HG02571 (cell line): Measurements from ENCODE around the gene PAN2.
"Not testable (repeated sequence)": the region's sequence is repeated elsewhere in the genome, so short reads cannot be mapped to it uniquely, and the experiment has no call there.

Experiments
- ATAC-seq: cut with Tn5 transposase; IDR thresholded peaks from one replicate; pipeline ENCODE4 v1.9.1; 2021; ENCODE audit warnings: mild to moderate bottlenecking, moderate library complexity; ENCODE audit not compliant: unreplicated experiment

Gene PAN2

GRCh38 chr12:56333679-56334489, at the start of gene PAN2:
TSS of gene PAN2 (minus strand) at chr12:56334000. CDS start at chr12:56333094, 906 bp downstream.
- ATAC-seq = peak; percentile 96

- ATAC-seq = no peak
These were observed 48.8 kb upstream of the PAN2 start for GRCh38 chr12:56382611-56383010.

GRCh38 chr12:56377989-56378316, 44.2 kb upstream of the PAN2 start:
- ATAC-seq = no peak

- ATAC-seq = no peak
These were observed 43.6 kb upstream of the PAN2 start for GRCh38 chr12:56377310-56377988.

GRCh38 chr12:56375598-56376434, 42.0 kb upstream of the PAN2 start:
- no peak for ATAC-seq

GRCh38 chr12:56374726-56375597, 41.2 kb upstream of the PAN2 start:
- ATAC-seq = no peak

GRCh38 chr12:56373515-56373914, 39.7 kb upstream of the PAN2 start:
- ATAC-seq = no peak

- no peak for ATAC-seq
These were observed 33.1 kb upstream of the PAN2 start for GRCh38 chr12:56366948-56367347.

- ATAC-seq = no peak
These were observed 28.6 kb upstream of the PAN2 start, which contains the start of gene APOF for GRCh38 chr12:56362130-56363059. TSS of gene APOF (minus strand) at chr12:56362857. CDS start at chr12:56362745, 112 bp downstream.

- ATAC-seq = no peak
These were observed 27.8 kb upstream of the PAN2 start for GRCh38 chr12:56361487-56362129.

GRCh38 chr12:56359851-56360767, 26.3 kb upstream of the PAN2 start, which contains the start of gene STAT2:
TSS of gene STAT2 (minus strand) at chr12:56360107. CDS start at chr12:56356571, 3,536 bp downstream.
- peak; percentile 93 for ATAC-seq

GRCh38 chr12:56358836-56359532, 25.2 kb upstream of the PAN2 start:
- no peak for ATAC-seq

GRCh38 chr12:56351325-56351724, 17.5 kb upstream of the PAN2 start:
- no peak for ATAC-seq

- ATAC-seq = no peak
These were observed 16.9 kb upstream of the PAN2 start for GRCh38 chr12:56350662-56351061.

GRCh38 chr12:56348776-56349175, 15.0 kb upstream of the PAN2 start:
- no peak for ATAC-seq

GRCh38 chr12:56347255-56347654, 13.5 kb upstream of the PAN2 start:
- not testable (repeated sequence) for ATAC-seq

GRCh38 chr12:56346675-56347074, 12.9 kb upstream of the PAN2 start:
- ATAC-seq = no peak
